KOPT-K1 (cell line): ENCODE measurements around the gene TBRG1.

Source experiments
- H3K27ac ChIP-seq: fragments of 200-600 bp; sonication (generic); 2 replicates; pipeline ENCODE4 v1.5.1; 2016; ENCODE audit warnings: antibody characterized with exemption, mild to moderate bottlenecking, low read depth, low read length; ENCODE audit not compliant: poor library complexity, severe bottlenecking
- H3K36me3 ChIP-seq: fragments of 200-600 bp; sonication (generic); 2 replicates; pipeline ENCODE4 v1.5.1; 2017; ENCODE audit warnings: antibody characterized with exemption, mild to moderate bottlenecking, low read length, moderate library complexity; ENCODE audit not compliant: insufficient read depth
- H3K9me3 ChIP-seq: fragments of 200-600 bp; sonication (generic); 2 replicates; pipeline ENCODE4 v1.5.1; 2017; ENCODE audit warnings: antibody characterized with exemption, low read length, mild to moderate bottlenecking; ENCODE audit not compliant: insufficient read depth, poor library complexity, severe bottlenecking

Gene TBRG1, protein sequence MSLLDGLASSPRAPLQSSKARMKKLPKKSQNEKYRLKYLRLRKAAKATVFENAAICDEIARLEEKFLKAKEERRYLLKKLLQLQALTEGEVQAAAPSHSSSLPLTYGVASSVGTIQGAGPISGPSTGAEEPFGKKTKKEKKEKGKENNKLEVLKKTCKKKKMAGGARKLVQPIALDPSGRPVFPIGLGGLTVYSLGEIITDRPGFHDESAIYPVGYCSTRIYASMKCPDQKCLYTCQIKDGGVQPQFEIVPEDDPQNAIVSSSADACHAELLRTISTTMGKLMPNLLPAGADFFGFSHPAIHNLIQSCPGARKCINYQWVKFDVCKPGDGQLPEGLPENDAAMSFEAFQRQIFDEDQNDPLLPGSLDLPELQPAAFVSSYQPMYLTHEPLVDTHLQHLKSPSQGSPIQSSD

DNA sequence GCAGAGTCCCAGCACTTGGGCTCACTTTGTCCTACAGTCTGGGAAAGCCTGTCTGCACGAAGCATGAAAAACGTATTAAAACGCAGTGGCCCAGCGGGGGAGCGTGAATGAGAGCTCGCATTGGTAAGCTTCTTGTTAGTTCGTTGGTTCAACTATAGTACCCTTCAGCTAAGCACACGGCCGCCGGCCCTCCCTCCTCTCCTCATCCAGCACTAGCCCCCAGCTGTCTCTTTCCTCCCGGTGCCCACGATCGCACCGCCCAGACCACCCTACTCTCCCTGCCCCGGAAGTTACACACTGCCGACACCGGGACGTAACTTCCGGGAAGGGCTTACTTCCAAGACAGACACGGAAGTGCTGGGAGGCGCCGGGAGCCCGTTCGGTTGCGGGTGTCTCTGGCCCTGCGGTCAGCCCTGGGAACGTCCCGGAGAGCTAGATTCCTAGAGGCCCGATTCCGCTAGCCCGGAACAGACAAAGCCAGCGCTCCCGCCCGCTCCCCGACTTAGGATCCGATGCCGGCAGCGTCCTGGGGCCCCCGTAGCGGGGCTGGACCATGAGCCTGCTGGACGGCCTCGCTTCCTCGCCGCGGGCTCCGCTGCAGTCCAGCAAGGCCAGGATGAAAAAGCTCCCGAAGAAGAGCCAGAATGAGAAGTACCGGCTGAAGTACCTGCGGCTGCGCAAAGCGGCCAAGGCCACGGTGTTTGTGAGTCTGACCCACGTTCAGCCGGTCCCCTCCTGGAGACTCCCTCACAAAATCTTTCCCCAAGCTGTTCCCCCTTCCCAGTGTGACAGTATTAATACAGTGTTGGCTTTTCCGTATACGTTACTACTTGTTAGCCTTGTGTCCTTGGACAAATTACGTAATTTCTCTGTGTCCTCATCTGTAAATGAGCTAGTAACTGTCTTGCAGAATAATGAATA lies at the start of gene TBRG1:
Gene TBRG1, plus strand, starts transcription at position 334 of the 921 bp plus-strand sequence. Its CDS starts 220 bp downstream, at position 554.
- no peaks in the 10 kb centered on the region for H3K9me3 ChIP-seq
- peaks cover 32% of the 10 kb centered on the region for H3K36me3 ChIP-seq
- peak within 1 kb of the TSS; percentile 73 for H3K27ac ChIP-seq

DNA sequence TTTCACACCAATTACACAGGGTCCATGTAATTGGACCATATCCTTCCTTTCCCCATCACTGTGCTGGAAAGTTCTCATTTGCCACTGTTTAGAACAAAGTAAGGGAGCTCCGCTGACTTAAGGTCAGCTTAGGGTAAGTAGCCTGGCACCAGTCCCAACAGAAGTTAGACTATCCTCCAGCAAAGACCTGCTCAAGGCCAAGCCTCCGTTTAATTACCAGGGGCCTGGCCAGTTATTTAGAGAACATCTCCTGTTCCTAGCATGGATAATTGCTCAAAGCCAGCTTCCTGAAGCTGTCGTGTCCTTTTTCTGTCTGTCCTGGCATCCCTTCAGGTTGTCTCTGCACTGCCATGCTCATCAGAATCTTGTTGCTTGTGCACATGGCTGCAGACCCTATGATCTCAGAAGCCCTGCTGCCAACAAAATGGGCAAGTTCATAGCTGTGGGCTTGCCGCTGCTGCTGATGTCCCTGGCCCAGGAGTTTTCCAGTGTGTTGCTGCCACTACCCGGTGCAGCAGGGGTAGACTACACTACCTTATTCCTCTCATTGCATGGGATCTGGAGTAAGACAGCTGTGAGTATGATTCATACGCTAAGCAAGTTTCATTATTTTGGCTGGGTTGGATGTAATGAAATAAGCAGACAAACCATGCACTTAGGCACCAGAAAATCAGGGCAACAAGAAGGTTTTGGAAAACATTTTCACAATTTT lies 44.8 kb upstream of the TBRG1 start:
- no peaks in the 10 kb centered on the region for H3K9me3 ChIP-seq
- no peaks in the 10 kb centered on the region for H3K36me3 ChIP-seq
- no peak overlapping the region for H3K27ac ChIP-seq

DNA sequence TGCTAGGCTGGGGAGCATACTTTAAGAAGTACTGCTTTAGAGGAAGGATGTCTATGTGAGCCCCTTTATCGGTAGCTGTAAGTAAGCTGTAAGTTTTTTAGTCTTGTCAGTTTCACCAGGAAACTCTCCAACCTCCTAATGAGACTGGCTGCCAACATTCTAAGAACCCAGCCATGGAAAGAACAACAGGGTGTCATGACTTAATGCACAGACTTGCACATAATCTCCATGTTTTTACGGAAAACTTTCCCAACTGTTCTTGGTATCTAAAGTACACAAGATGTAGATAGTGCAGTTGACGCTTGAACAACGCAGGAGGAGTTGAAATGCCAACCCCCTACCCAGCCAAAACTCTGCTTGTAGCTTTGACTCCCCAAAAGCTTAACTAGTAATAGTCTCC lies 43.9 kb upstream of the TBRG1 start:
- Histone ChIP-seq H3K9me3 (no peaks in the 10 kb centered on the region), H3K36me3 (no peaks in the 10 kb centered on the region), H3K27ac (no peak overlapping the region)

DNA sequence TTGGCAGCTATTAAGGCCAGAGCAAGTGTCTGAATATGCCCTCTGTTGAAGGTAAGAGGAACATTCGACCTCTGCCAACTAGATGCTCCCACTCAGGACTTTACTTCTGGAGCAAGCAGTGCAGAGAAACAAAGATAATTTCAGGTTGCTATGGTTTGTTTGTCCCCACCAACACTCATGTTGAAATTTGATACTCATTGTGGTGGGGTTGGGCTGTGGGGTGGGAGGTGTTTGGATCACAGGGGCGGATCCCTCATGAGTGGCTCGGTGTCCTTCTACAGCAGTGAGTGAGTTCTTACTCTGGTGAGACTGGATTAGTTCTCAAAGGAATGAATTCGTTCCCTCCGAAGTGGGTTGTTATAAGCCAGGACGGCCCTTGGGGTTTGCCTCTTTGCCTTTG lies 40.8 kb upstream of the TBRG1 start:
- H3K9me3 ChIP-seq, result no peaks in the 10 kb centered on the region
- H3K36me3 ChIP-seq, result no peaks in the 10 kb centered on the region
- no peak overlapping the region for H3K27ac ChIP-seq

GRCh38 chr11:124582565-124582964 lies 40.1 kb upstream of the TBRG1 start:
- no peak overlapping the region for H3K27ac ChIP-seq
- no peaks in the 10 kb centered on the region for H3K9me3 ChIP-seq
- no peaks in the 10 kb centered on the region for H3K36me3 ChIP-seq

- Histone ChIP-seq H3K27ac (no peak overlapping the region), H3K9me3 (no peaks in the 10 kb centered on the region), H3K36me3 (no peaks in the 10 kb centered on the region)
These were observed 38.9 kb upstream of the TBRG1 start for GRCh38 chr11:124583781-124584180.

- no peak overlapping the region for H3K27ac ChIP-seq
- H3K36me3 ChIP-seq, result no peaks in the 10 kb centered on the region
- H3K9me3 ChIP-seq, result no peaks in the 10 kb centered on the region
These were observed 37.8 kb upstream of the TBRG1 start for GRCh38 chr11:124584681-124585372.

GRCh38 chr11:124586238-124586860 lies 36.3 kb upstream of the TBRG1 start:
- no peak overlapping the region for H3K27ac ChIP-seq
- no peaks in the 10 kb centered on the region for H3K9me3 ChIP-seq
- no peaks in the 10 kb centered on the region for H3K36me3 ChIP-seq

DNA sequence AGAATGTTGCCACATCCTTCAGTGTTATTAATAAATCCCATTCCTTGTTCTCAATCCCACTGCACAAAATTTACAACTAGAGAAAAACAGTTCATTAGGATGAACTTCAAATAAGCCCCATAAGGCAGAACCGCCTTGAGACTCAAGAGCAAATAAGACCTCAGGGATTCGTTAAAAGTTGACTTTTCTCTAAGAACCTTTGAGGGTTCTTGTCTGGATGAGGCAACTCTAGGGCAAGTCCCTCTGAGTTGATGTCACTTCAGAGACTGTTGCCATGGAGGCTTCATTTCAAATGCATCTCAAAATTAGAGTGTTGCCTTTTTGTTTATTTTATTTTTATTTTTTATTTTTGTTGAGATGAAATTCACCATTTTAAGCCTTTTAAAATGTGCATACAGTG lies 31.2 kb upstream of the TBRG1 start:
- H3K9me3 ChIP-seq, result no peaks in the 10 kb centered on the region
- no peak overlapping the region for H3K27ac ChIP-seq
- H3K36me3 ChIP-seq, result no peaks in the 10 kb centered on the region

- Histone ChIP-seq H3K27ac (no peak overlapping the region), H3K9me3 (no peaks in the 10 kb centered on the region), H3K36me3 (no peaks in the 10 kb centered on the region)
These were observed 30.0 kb upstream of the TBRG1 start for GRCh38 chr11:124592627-124593026.

GRCh38 chr11:124595302-124595701 lies 27.4 kb upstream of the TBRG1 start:
- H3K9me3 ChIP-seq, result no peaks in the 10 kb centered on the region
- no peaks in the 10 kb centered on the region for H3K36me3 ChIP-seq
- H3K27ac ChIP-seq, result no peak overlapping the region

DNA sequence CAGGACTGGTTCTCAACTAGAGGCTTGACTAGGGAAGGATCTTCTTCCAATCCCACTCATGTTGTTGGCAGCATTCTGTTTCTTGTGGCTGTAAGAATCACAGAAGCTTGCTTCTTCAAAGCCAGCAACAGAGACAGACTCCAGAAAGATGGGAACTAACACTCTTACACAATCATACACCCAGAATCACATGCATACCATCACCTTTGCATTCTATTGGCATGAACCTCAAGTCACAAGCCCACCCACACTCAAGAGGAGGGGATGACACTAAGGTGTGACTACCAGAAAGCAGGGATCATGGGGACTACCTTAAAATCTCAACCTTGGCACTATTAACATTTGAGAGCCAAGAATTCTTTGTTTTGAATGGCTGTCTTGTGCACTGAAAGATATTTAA lies 25.0 kb upstream of the TBRG1 start:
- H3K9me3 ChIP-seq, result no peaks in the 10 kb centered on the region
- no peak overlapping the region for H3K27ac ChIP-seq
- no peaks in the 10 kb centered on the region for H3K36me3 ChIP-seq

GRCh38 chr11:124600621-124601320 lies 21.9 kb upstream of the TBRG1 start:
- no peak overlapping the region for H3K27ac ChIP-seq
- no peaks in the 10 kb centered on the region for H3K36me3 ChIP-seq
- no peaks in the 10 kb centered on the region for H3K9me3 ChIP-seq

- Histone ChIP-seq H3K36me3 (no peaks in the 10 kb centered on the region), H3K27ac (no peak overlapping the region), H3K9me3 (no peaks in the 10 kb centered on the region)
These were observed 20.5 kb upstream of the TBRG1 start for GRCh38 chr11:124602193-124602592.
